CD14-positive monocyte (primary cell): ENCODE data around the gene MACROD2. TPM values are rescaled to one million over a fixed set of nuclear protein-coding genes. Genes with fewer than 3 reads are reported as not detected.

ENCODE experiments used
- DNase-seq, 3 donors: peaks; one replicate each; pipeline ENCODE4 v3.0.0-alpha.2; 2011 to 2022
- H2AFZ ChIP-seq: 2 replicates; pipeline ENCODE4 v1.6.0; 2012; ENCODE audit warnings: mild to moderate bottlenecking, low read depth, low read length, inconsistent platforms; ENCODE audit not compliant: insufficient read depth, poor library complexity, severe bottlenecking
- H3K27ac ChIP-seq, 2 donors: 1 replicate in 1 of 2; 2 replicates in 1 of 2; pipeline ENCODE4 v1.5.1; 2012 to 2013; ENCODE audit warnings: low read length in 2 of 2, control low read depth in 1 of 2, inconsistent platforms in 1 of 2, low read depth in 1 of 2, mild to moderate bottlenecking in 1 of 2
- H3K27me3 ChIP-seq, 2 donors: one replicate each; pipeline versions ENCODE4 v1.6.0 to v1.6.1; 2011 to 2013; ENCODE audit warnings: low read length in 2 of 2; ENCODE audit not compliant: control insufficient read depth in 2 of 2, insufficient read depth in 2 of 2
- H3K36me3 ChIP-seq, 2 donors: replicated peaks in 1 of 2; 1 replicate in 1 of 2; 2 replicates in 1 of 2; pipeline versions ENCODE4 v1.5.1 to v1.6.1; 2012 to 2013; ENCODE audit warnings: low read length in 2 of 2, control low read depth in 1 of 2, inconsistent platforms in 1 of 2, mild to moderate bottlenecking in 1 of 2; ENCODE audit not compliant: insufficient read depth in 2 of 2, control insufficient read depth in 1 of 2
- H3K4me1 ChIP-seq, 2 donors: 1 replicate in 1 of 2; 2 replicates in 1 of 2; pipeline versions ENCODE4 v1.5.1 to v1.6.1; 2012 to 2013; ENCODE audit warnings: low read length in 2 of 2, control low read depth in 1 of 2, inconsistent platforms in 1 of 2, mild to moderate bottlenecking in 1 of 2, moderate library complexity in 1 of 2; ENCODE audit not compliant: insufficient read depth in 2 of 2, control insufficient read depth in 1 of 2
- H3K4me2 ChIP-seq: replicated peaks from 2 replicates; pipeline ENCODE3; 2012; ENCODE audit warnings: low read length, moderate library complexity, mild to moderate bottlenecking; ENCODE audit not compliant: poor library complexity, severe bottlenecking; ENCODE audit errors: extremely low read depth
- H3K4me3 ChIP-seq, 3 experiments: fragments of 200-600 bp in 1 of 3; sonication (generic) in 1 of 3; replicated peaks in 1 of 3; 1 replicate in 2 of 3; 2 replicates in 1 of 3; pipeline ENCODE4 v1.5.1; 2011 to 2013; ENCODE audit warnings: low read length in 3 of 3, mild to moderate bottlenecking in 3 of 3, control low read depth in 2 of 3, low read depth in 2 of 3, inconsistent platforms in 1 of 3, moderate library complexity in 1 of 3
- H3K79me2 ChIP-seq: 2 replicates; pipeline ENCODE4 v1.6.0; 2012; ENCODE audit warnings: mild to moderate bottlenecking, control low read depth, inconsistent platforms, low read length, moderate library complexity; ENCODE audit not compliant: insufficient read depth
- H3K9ac ChIP-seq: 2 replicates; pipeline ENCODE4 v1.6.0; 2017; ENCODE audit warnings: low read length, mild to moderate bottlenecking; ENCODE audit not compliant: insufficient read depth, poor library complexity, severe bottlenecking
- H3K9me3 ChIP-seq, 2 donors: replicated peaks in 1 of 2; 1 replicate in 1 of 2; 2 replicates in 1 of 2; pipeline versions ENCODE4 v1.5.1 to v1.6.1; 2012 to 2013; ENCODE audit warnings: low read length in 2 of 2, control low read depth in 1 of 2; ENCODE audit not compliant: control insufficient read depth in 1 of 2, insufficient read depth in 1 of 2
- H4K20me1 ChIP-seq: 2 replicates; pipeline ENCODE4 v1.6.0; 2012; ENCODE audit warnings: mild to moderate bottlenecking, low read length, control low read depth, moderate library complexity; ENCODE audit not compliant: insufficient read depth
- H3K27ac Mint-ChIP-seq, 7 donors: one replicate each; pipeline ENCODE4 v1.8.0; 2020; ENCODE audit warnings: mild to moderate bottlenecking in 7 of 7, mixed read lengths in 7 of 7, moderate library complexity in 6 of 7, inconsistent platforms in 2 of 7
- H3K27me3 Mint-ChIP-seq, 3 donors: one replicate each; pipeline ENCODE4 v1.8.0; 2021 to 2022; ENCODE audit warnings: low read depth in 3 of 3, mild to moderate bottlenecking in 3 of 3, mixed read lengths in 3 of 3, moderate library complexity in 3 of 3, inconsistent platforms in 1 of 3
- H3K36me3 Mint-ChIP-seq, 2 donors: one replicate each; pipeline ENCODE4 v1.8.0; 2020; ENCODE audit warnings: mixed read lengths in 2 of 2, inconsistent platforms in 1 of 2, mild to moderate bottlenecking in 1 of 2
- H3K4me1 Mint-ChIP-seq: one replicate; pipeline ENCODE4 v1.8.0; 2020; ENCODE audit warnings: mild to moderate bottlenecking, mixed read lengths
- H3K4me3 Mint-ChIP-seq, 2 donors: one replicate each; pipeline ENCODE4 v1.8.0; 2020; ENCODE audit warnings: mild to moderate bottlenecking in 2 of 2, mixed read lengths in 2 of 2, moderate library complexity in 1 of 2
- H3K9me3 Mint-ChIP-seq, 7 donors: one replicate each; pipeline ENCODE4 v1.8.0; 2020 to 2022; ENCODE audit warnings: mixed read lengths in 7 of 7, mild to moderate bottlenecking in 6 of 7, moderate library complexity in 6 of 7, inconsistent platforms in 2 of 7
- CTCF ChIP-seq: fragments of 200-600 bp; IDR thresholded peaks from one replicate; pipeline ENCODE4 v1.8.0; 2022; ENCODE audit warnings: antibody characterized with exemption, mild to moderate bottlenecking
- WGBS: methylation state at CpG from one replicate; pipeline ENCODE4 v1.1.5; 2013; ENCODE audit warnings: missing lambda C conversion rate; ENCODE audit not compliant: insufficient coverage; 5-methylcytosine and 5-hydroxymethylcytosine counted together
- intact Hi-C, 2 donors: fragments of 100-400 bp; cut with micrococcal nuclease; formaldehyde crosslinking; loops; one replicate each; pipeline versions ENCODE4 v1.15.0 to v1.15.1; 2023
- polyA plus RNA-seq, 3 donors: library from polyadenylated mRNA; depleted of rRNA in 1 of 3; unstranded in 2 of 3; stranded (reverse) in 1 of 3; fragments of 300-500 nt in 2 of 3; fragments of >200 nt in 1 of 3; fragmentation: Illumina TruSeq in 2 of 3; gene quantifications; 1 replicate in 2 of 3; 2 replicates in 1 of 3; pipeline ENCODE4 v1.2.3, GENCODE V29; 2012 to 2021

MACROD2 gene
- polyA plus RNA-seq, 3 donors = 0.23 TPM; not detected in 2

GRCh38 chr20:14189794-14190402, 194.6 kb downstream of the MACROD2 start:
- H3K27me3 ChIP-seq = no peaks in the 10 kb centered on the region
- no peaks in the 10 kb centered on the region for H3K9me3 ChIP-seq
- no peak overlapping the region for H3K27ac ChIP-seq
- Mint-ChIP-seq H3K9me3 (peaks cover 0 to 4% (median 0%) of the 10 kb centered on the region in 7 donors), H3K36me3 (no peaks in the 10 kb centered on the region), H3K4me3 (no peak overlapping the region), H3K4me1 (no peaks in the 10 kb centered on the region), H3K27ac (no peak overlapping the region), H3K27me3 (peaks cover 0 to 2% (median 0%) of the 10 kb centered on the region in 3 donors)
- no peaks in the 10 kb centered on the region for H3K4me1 ChIP-seq
- no CpG with 5 or more reads among the region's 1 CpG for WGBS
- H3K4me2 ChIP-seq = no peak overlapping the region
- no peaks in the 10 kb centered on the region for H4K20me1 ChIP-seq
- no peak overlapping the region for H2AFZ ChIP-seq
- no peak for TF ChIP-seq CTCF
- intact Hi-C loops = no loop called here
- H3K4me3 ChIP-seq = no peak overlapping the region
- H3K36me3 ChIP-seq = no peaks in the 10 kb centered on the region
- no peak overlapping the region for H3K9ac ChIP-seq
- H3K79me2 ChIP-seq = no peaks in the 10 kb centered on the region
- DNase-seq = no peak

GRCh38 chr20:14191559-14191958, 196.2 kb downstream of the MACROD2 start:
- no peaks in the 10 kb centered on the region for H4K20me1 ChIP-seq
- no peaks in the 10 kb centered on the region for H3K9me3 ChIP-seq
- H3K4me1 ChIP-seq = no peaks in the 10 kb centered on the region
- no peaks in the 10 kb centered on the region for H3K4me1 Mint-ChIP-seq
- no peaks in the 10 kb centered on the region for H3K79me2 ChIP-seq
- intact Hi-C loops = no loop called here
- no peaks in the 10 kb centered on the region for H3K36me3 ChIP-seq
- no peak for TF ChIP-seq CTCF
- H3K4me2 ChIP-seq = no peak overlapping the region
- H3K9ac ChIP-seq = no peak overlapping the region
- H3K27me3 ChIP-seq = no peaks in the 10 kb centered on the region
- no peak overlapping the region for H3K27ac ChIP-seq
- no peak overlapping the region for H3K4me3 ChIP-seq
- H3K4me3 Mint-ChIP-seq = no peak overlapping the region
- peaks cover 0 to 6% (median 2%) of the 10 kb centered on the region in 7 donors for H3K9me3 Mint-ChIP-seq
- H3K27ac Mint-ChIP-seq = no peak overlapping the region
- no peak for DNase-seq
- no peaks in the 10 kb centered on the region for H3K36me3 Mint-ChIP-seq
- H2AFZ ChIP-seq = no peak overlapping the region
- peaks cover 0 to 3% (median 0%) of the 10 kb centered on the region in 3 donors for H3K27me3 Mint-ChIP-seq
